SK-N-DZ (cell line): ENCODE data around the gene TNFRSF4.
"Not testable (repeated sequence)": the region's sequence is repeated elsewhere in the genome, so short reads cannot be mapped to it uniquely, and the experiment has no call there.

Experiments used
- DNase-seq: peaks from one replicate; pipeline ENCODE4 v3.0.0-alpha.2; 2015; ENCODE audit warnings: low spot score

TNFRSF4 gene

GRCh38 chr1:1203561-1204424 is 10.2 kb downstream of the TNFRSF4 start:
- no peak for DNase-seq

GRCh38 chr1:1202831-1203560 is 11.0 kb downstream of the TNFRSF4 start:
- DNase-seq, result no peak

- no peak for DNase-seq
Observed at GRCh38 chr1:1200876-1201810, 12.8 kb downstream of the TNFRSF4 start.

- no peak for DNase-seq
Observed at GRCh38 chr1:1199961-1200875, 13.7 kb downstream of the TNFRSF4 start.

- DNase-seq, result no peak
Observed at GRCh38 chr1:1199141-1199960, 14.6 kb downstream of the TNFRSF4 start.

GRCh38 chr1:1198423-1199140 is 15.4 kb downstream of the TNFRSF4 start:
- no peak for DNase-seq

GRCh38 chr1:1197551-1198422 is 16.2 kb downstream of the TNFRSF4 start:
- DNase-seq, result no peak

- DNase-seq, result no peak
Observed at GRCh38 chr1:1197188-1197500, 16.8 kb downstream of the TNFRSF4 start.

- no peak for DNase-seq
Observed at GRCh38 chr1:1196431-1197187, 17.3 kb downstream of the TNFRSF4 start.

- DNase-seq, result not testable (repeated sequence)
Observed at GRCh38 chr1:1195726-1196125, 18.2 kb downstream of the TNFRSF4 start.

GRCh38 chr1:1194723-1195122 is 19.2 kb downstream of the TNFRSF4 start:
- no peak for DNase-seq

GRCh38 chr1:1191734-1192133 is 22.2 kb downstream of the TNFRSF4 start:
- DNase-seq, result no peak

- no peak for DNase-seq
Observed at GRCh38 chr1:1189111-1189510, 24.8 kb downstream of the TNFRSF4 start.

- DNase-seq, result no peak
Observed at GRCh38 chr1:1187938-1188337, 26.0 kb downstream of the TNFRSF4 start.

GRCh38 chr1:1185101-1185765 is 28.7 kb downstream of the TNFRSF4 start:
- no peak for DNase-seq

- DNase-seq, result no peak
Observed at GRCh38 chr1:1183833-1184775, 29.8 kb downstream of the TNFRSF4 start.
